PC-9 (cell line): ENCODE results near the gene PIK3R3. TPM values are rescaled to one million over a fixed set of nuclear protein-coding genes. Genes with fewer than 3 reads are reported as not detected.

Source experiments
- BruUV-seq: library from RNA; stranded (reverse); fragments of 400-500 nt; replicated peaks from 2 replicates; lab custom pipeline; 2021; lab: Mats Ljungman, UMichigan
- CTCF ChIA-PET: fragments of 300-600 bp; sonication (Branson Sonifier 250); formaldehyde crosslinking; loops from one replicate; lab custom pipeline; 2022; ENCODE audit warnings: antibody characterized with exemption; lab: Charles Lee
- POLR2A ChIA-PET: fragments of 300-600 bp; sonication (Branson Sonifier 250); formaldehyde crosslinking; loops from one replicate; lab custom pipeline; 2022; ENCODE audit warnings: antibody characterized with exemption; ENCODE audit not compliant: unreplicated experiment; lab: Charles Lee
- DNase-seq, 2 experiments: peaks; one replicate each; pipeline versions ENCODE4 v3.0.0 to v3.0.0-alpha.2; 2015 to 2022; ENCODE audit warnings: mixed read lengths in 1 of 2
- H2AFZ ChIP-seq: fragments of 200-600 bp; sonication (generic); 2 replicates; pipeline ENCODE4 v1.8.1; 2017; ENCODE audit warnings: antibody characterized with exemption
- H3F3A ChIP-seq: fragments of 200-600 bp; sonication (generic); 2 replicates; pipeline ENCODE4 v1.8.1; 2017; ENCODE audit warnings: antibody characterized with exemption, mild to moderate bottlenecking, low read depth; ENCODE audit not compliant: insufficient read depth
- H3K27ac ChIP-seq: fragments of 200-600 bp; sonication (generic); 2 replicates; pipeline ENCODE4 v1.6.1; 2016; ENCODE audit warnings: mixed run types
- H3K27me3 ChIP-seq: fragments of 200-600 bp; sonication (generic); 2 replicates; pipeline ENCODE4 v1.6.1; 2016; ENCODE audit warnings: low read depth, mixed run types; ENCODE audit not compliant: insufficient read depth
- H3K36me3 ChIP-seq: fragments of 200-600 bp; sonication (generic); 2 replicates; pipeline ENCODE4 v1.6.1; 2016; ENCODE audit warnings: low read depth, mixed run types
- H3K4me1 ChIP-seq: fragments of 200-600 bp; sonication (generic); replicated peaks from 2 replicates; pipeline ENCODE4 v1.6.1; 2016; ENCODE audit warnings: mixed run types; ENCODE audit not compliant: insufficient read depth
- H3K4me2 ChIP-seq: fragments of 200-600 bp; sonication (generic); 2 replicates; pipeline ENCODE4 v1.6.1; 2017; ENCODE audit warnings: mixed run types
- H3K4me3 ChIP-seq: fragments of 200-600 bp; sonication (generic); 2 replicates; pipeline ENCODE4 v1.6.1; 2016; ENCODE audit warnings: mixed run types
- H3K79me2 ChIP-seq: fragments of 200-600 bp; sonication (generic); 2 replicates; pipeline ENCODE4 v1.6.1; 2017; ENCODE audit warnings: low read depth, mixed run types
- H3K9me2 ChIP-seq: fragments of 200-600 bp; sonication (generic); 2 replicates; pipeline ENCODE4 v1.8.1; 2017; ENCODE audit warnings: mild to moderate bottlenecking; ENCODE audit not compliant: insufficient read depth
- H3K9me3 ChIP-seq: fragments of 200-600 bp; sonication (generic); 2 replicates; pipeline ENCODE4 v1.8.1; 2016; ENCODE audit warnings: low read depth; ENCODE audit not compliant: insufficient read depth
- H4K20me1 ChIP-seq: fragments of 200-600 bp; sonication (generic); 2 replicates; pipeline ENCODE4 v1.8.1; 2017; ENCODE audit not compliant: insufficient read depth
- CTCF ChIP-seq: fragments of 200-600 bp; sonication (generic); conservative IDR thresholded peaks from 2 replicates; pipeline ENCODE4 v1.6.1; 2017; ENCODE audit warnings: mixed run types, antibody characterized with exemption, mild to moderate bottlenecking, moderate library complexity
- EZH2 ChIP-seq: fragments of 200-600 bp; sonication (generic); IDR thresholded peaks from 2 replicates; pipeline ENCODE4 v1.8.0; 2017; ENCODE audit warnings: antibody characterized with exemption, low read depth
- intact Hi-C: fragments of 100-400 bp; cut with micrococcal nuclease; formaldehyde crosslinking; loops from one replicate; pipeline ENCODE4 v1.10.0; 2022; ENCODE audit not compliant: unreplicated experiment
- total RNA-seq: library from RNA; stranded (reverse); gene quantifications from 2 replicates; pipeline ENCODE4 v1.2.3, GENCODE V29; 2021

Gene PIK3R3
- total RNA-seq, 1 experiment from 2014 or later, result 44.2 TPM

GRCh38 chr1:46077644-46078043 lies 54.8 kb downstream of the PIK3R3 start:
- Histone ChIP-seq H3K9me2 (no peaks in the 10 kb centered on the region), H3K79me2 (peaks cover 73% of the 10 kb centered on the region), H3K36me3 (peaks cover 44% of the 10 kb centered on the region), H3K4me3 (no peak overlapping the region), H4K20me1 (peaks cover 9% of the 10 kb centered on the region; the same call in 1 of the 2 replicates), H3K27me3 (no peaks in the 10 kb centered on the region), H3K9me3 (no peaks in the 10 kb centered on the region), H3K27ac (no peak overlapping the region), H3K4me1 (no peaks in the 10 kb centered on the region), H3F3A (peaks cover 40% of the 10 kb centered on the region), H2AFZ (no peak overlapping the region), H3K4me2 (no peak overlapping the region)
- TF ChIP-seq CTCF (no peak), EZH2 (no peak)
- BruUV-seq, result no TSS peak
- ChIA-PET POLR2A (no interaction called here), CTCF (no interaction called here)
- DNase-seq, result no peak
- intact Hi-C loops, result no loop called here

GRCh38 chr1:46076343-46076742 lies 56.1 kb downstream of the PIK3R3 start:
- H3K36me3 ChIP-seq, result peaks cover 52% of the 10 kb centered on the region
- no peak for DNase-seq
- H3K27me3 ChIP-seq, result no peaks in the 10 kb centered on the region
- H3K9me3 ChIP-seq, result no peaks in the 10 kb centered on the region
- H3K79me2 ChIP-seq, result peaks cover 69% of the 10 kb centered on the region
- no peak overlapping the region for H3K4me3 ChIP-seq
- CTCF ChIA-PET, result no interaction called here
- H3F3A ChIP-seq, result peaks cover 48% of the 10 kb centered on the region
- intact Hi-C loops, result no loop called here
- TF ChIP-seq CTCF, result no peak
- no peak for TF ChIP-seq EZH2
- H3K9me2 ChIP-seq, result no peaks in the 10 kb centered on the region
- no TSS peak for BruUV-seq
- H2AFZ ChIP-seq, result no peak overlapping the region
- POLR2A ChIA-PET, result no interaction called here
- H3K4me1 ChIP-seq, result no peaks in the 10 kb centered on the region
- no peak overlapping the region for H3K4me2 ChIP-seq
- no peak overlapping the region for H3K27ac ChIP-seq
- peaks cover 8% of the 10 kb centered on the region; the same call in 1 of the 2 replicates for H4K20me1 ChIP-seq

- Histone ChIP-seq H3K36me3 (peaks cover 58% of the 10 kb centered on the region), H2AFZ (no peak overlapping the region), H3K27me3 (no peaks in the 10 kb centered on the region), H3F3A (peaks cover 48% of the 10 kb centered on the region), H3K4me2 (no peak overlapping the region), H3K4me3 (no peak overlapping the region), H3K9me2 (no peaks in the 10 kb centered on the region), H3K4me1 (no peaks in the 10 kb centered on the region), H3K9me3 (no peaks in the 10 kb centered on the region), H3K79me2 (peaks cover 55% of the 10 kb centered on the region), H4K20me1 (0 out of 2 replicates have a peak, but pooled peaks cover 2% of the 10 kb centered on the region), H3K27ac (no peak overlapping the region)
- no peak for DNase-seq
- ChIA-PET POLR2A (no interaction called here), CTCF (no interaction called here)
- no TSS peak for BruUV-seq
- no peak for TF ChIP-seq EZH2
- no peak for TF ChIP-seq CTCF
- intact Hi-C loops, result no loop called here
Observed at GRCh38 chr1:46072975-46073374, 59.5 kb downstream of the PIK3R3 start.
